Measurements from ENCODE around the gene LONP2. TPM values are rescaled to one million over a fixed set of nuclear protein-coding genes. Genes with fewer than 3 reads are reported as not detected.
A peak's percentile ranks its signal among the peaks of the same experiment; 100 is the strongest.
"Not testable (repeated sequence)": the region's sequence is repeated elsewhere in the genome, so short reads cannot be mapped to it uniquely, and the experiment has no call there.

LONP2 gene
- total RNA-seq, 1 donor from 2014 or later = 50.7 TPM

DNA sequence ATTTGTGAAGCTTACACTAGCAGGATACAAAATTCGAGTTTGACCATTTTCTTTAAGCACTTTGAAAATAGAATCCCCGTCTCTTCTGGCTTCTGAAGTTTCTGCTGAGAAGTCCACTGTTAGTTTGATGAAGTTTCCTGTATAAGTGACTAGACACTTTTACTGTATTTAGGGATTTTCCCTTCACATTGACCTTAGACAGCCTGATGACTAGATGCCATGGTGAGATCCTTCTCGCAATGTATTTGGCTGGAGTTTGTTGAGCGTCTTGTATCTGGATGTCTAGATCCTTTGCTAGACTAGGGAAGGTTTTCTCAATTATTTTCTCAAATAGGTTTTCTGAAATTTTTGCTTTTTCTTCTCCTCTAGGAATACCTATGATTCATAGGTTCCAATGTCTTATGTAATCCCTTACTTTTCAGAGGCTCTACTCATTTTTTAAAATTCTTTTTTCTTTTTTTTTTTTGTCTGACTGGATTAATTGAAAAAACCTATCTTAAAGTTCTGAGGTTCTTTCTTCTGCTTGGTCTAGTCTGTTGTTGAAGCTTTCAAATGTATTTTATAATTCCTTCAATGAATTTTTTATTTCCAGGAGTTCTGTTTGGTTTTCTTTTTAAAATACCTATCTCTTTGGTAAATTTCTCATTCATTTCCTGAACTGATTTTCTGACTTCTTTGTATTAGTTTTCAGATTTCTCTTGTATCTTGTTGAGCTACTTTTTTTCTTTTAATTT is 67.0 kb downstream of the LONP2 start:
- TF ChIP-seq EZH2 (IDR thresholded peaks at IDR 0.05; ENCODE audit: insufficient read depth, low read length) = no peak
- TF ChIP-seq CTCF (IDR thresholded peaks at IDR 0.05; ENCODE audit: insufficient read depth, low read depth, low read length) = no peak
- H3K79me2 ChIP-seq (ENCODE audit: insufficient read depth, low read length) = peaks cover 9% of the 10 kb centered on the region
- Mint-ChIP-seq H3K9me3 (ENCODE audit: unreplicated experiment) (peaks cover 35% of the 10 kb centered on the region), H3K4me1 (ENCODE audit: low read depth, unreplicated experiment) (peaks cover 5% of the 10 kb centered on the region), H3K4me3 (ENCODE audit: unreplicated experiment) (no peak overlapping the region), H3K27me3 (ENCODE audit: low read depth, unreplicated experiment) (no peaks in the 10 kb centered on the region), H3K27ac (ENCODE audit: unreplicated experiment) (no peak overlapping the region), H3K36me3 (ENCODE audit: low read depth, unreplicated experiment) (peaks cover 52% of the 10 kb centered on the region)
- H2AFZ ChIP-seq (ENCODE audit: low read depth, low read length) = no peak overlapping the region
- H3K4me2 ChIP-seq (ENCODE audit: low read length) = no peak overlapping the region
- H4K20me1 ChIP-seq (ENCODE audit: insufficient read depth, low read length) = peaks cover 18% of the 10 kb centered on the region
- H3K9ac ChIP-seq (ENCODE audit: low read length) = no peak overlapping the region
- H3K36me3 ChIP-seq (ENCODE audit: insufficient read depth, low read length) = no peaks in the 10 kb centered on the region
- FAIRE-seq (no peak), DNase-seq (ENCODE audit: low read depth) (no peak)
- no peaks in the 10 kb centered on the region for H3K27me3 ChIP-seq (ENCODE audit: insufficient read depth, low read length)
- H3K4me1 ChIP-seq (ENCODE audit: insufficient read depth, low read length) = no peaks in the 10 kb centered on the region
- H3K27ac ChIP-seq (ENCODE audit: low read depth, low read length) = no peak overlapping the region
- H3K4me3 ChIP-seq (ENCODE audit: insufficient read depth, low read depth, low read length) = no peak overlapping the region
- H3K9me3 ChIP-seq (ENCODE audit: insufficient read depth, low read depth, low read length) = no peaks in the 10 kb centered on the region

DNA sequence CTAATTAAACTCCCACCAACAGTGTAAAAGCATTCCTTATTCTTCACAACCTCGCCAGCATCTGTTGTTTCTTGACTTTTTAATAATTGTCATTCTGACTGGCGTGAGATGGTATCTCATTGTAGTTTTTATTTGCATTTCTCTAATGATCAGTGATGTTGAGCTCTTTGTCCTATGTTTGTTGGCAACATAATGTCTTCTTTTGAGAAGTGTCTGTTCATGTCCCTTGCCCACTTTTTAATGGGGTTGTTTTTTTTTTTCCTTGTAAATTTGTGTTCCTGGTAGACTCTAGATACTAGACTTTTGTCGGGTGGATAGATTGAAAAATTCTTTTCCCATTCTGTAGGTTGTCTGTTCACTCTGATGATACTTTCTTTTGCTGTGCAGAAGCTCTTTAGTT is 69.8 kb downstream of the LONP2 start:
- not testable (repeated sequence) for H3K9ac ChIP-seq (ENCODE audit: low read length); H2AFZ ChIP-seq (ENCODE audit: low read depth, low read length); H3K36me3 ChIP-seq (ENCODE audit: insufficient read depth, low read length); H3K4me3 ChIP-seq (ENCODE audit: insufficient read depth, low read depth, low read length); H3K27ac ChIP-seq (ENCODE audit: low read depth, low read length); H3K27me3 Mint-ChIP-seq (ENCODE audit: low read depth, unreplicated experiment); H3K4me2 ChIP-seq (ENCODE audit: low read length); H3K27me3 ChIP-seq (ENCODE audit: insufficient read depth, low read length); FAIRE-seq; DNase-seq (ENCODE audit: low read depth); H3K27ac Mint-ChIP-seq (ENCODE audit: unreplicated experiment); H3K9me3 ChIP-seq (ENCODE audit: insufficient read depth, low read depth, low read length); H3K4me3 Mint-ChIP-seq (ENCODE audit: unreplicated experiment); H3K79me2 ChIP-seq (ENCODE audit: insufficient read depth, low read length)
- H3K4me1 Mint-ChIP-seq (ENCODE audit: low read depth, unreplicated experiment) = peaks cover 23% of the 10 kb centered on the region
- Histone ChIP-seq H4K20me1 (ENCODE audit: insufficient read depth, low read length) (peaks cover 40% of the 10 kb centered on the region), H3K4me1 (ENCODE audit: insufficient read depth, low read length) (peaks cover 13% of the 10 kb centered on the region)
- H3K36me3 Mint-ChIP-seq (ENCODE audit: low read depth, unreplicated experiment) = peaks cover 39% of the 10 kb centered on the region
- peaks cover 30% of the 10 kb centered on the region for H3K9me3 Mint-ChIP-seq (ENCODE audit: unreplicated experiment)

GRCh38 chr16:48317026-48317425 is 72.9 kb downstream of the LONP2 start:
- peaks cover 12% of the 10 kb centered on the region for H3K36me3 Mint-ChIP-seq (ENCODE audit: low read depth, unreplicated experiment)
- H3K4me3 Mint-ChIP-seq (ENCODE audit: unreplicated experiment) = no peak overlapping the region

More at GRCh38 chr16:48317026-48317425, 72.9 kb downstream of the LONP2 start:
- peaks cover 29% of the 10 kb centered on the region for H3K4me1 Mint-ChIP-seq (ENCODE audit: low read depth, unreplicated experiment)
- Histone ChIP-seq H3K4me2 (ENCODE audit: low read length) (peak overlapping the region; percentile 40), H3K4me1 (ENCODE audit: insufficient read depth, low read length) (peaks cover 19% of the 10 kb centered on the region), H3K4me3 (ENCODE audit: insufficient read depth, low read depth, low read length) (no peak overlapping the region), H2AFZ (ENCODE audit: low read depth, low read length) (no peak overlapping the region), H3K9ac (ENCODE audit: low read length) (no peak overlapping the region), H3K79me2 (ENCODE audit: insufficient read depth, low read length) (peaks cover 3% of the 10 kb centered on the region), H3K27me3 (ENCODE audit: insufficient read depth, low read length) (no peaks in the 10 kb centered on the region), H3K36me3 (ENCODE audit: insufficient read depth, low read length) (no peaks in the 10 kb centered on the region), H4K20me1 (ENCODE audit: insufficient read depth, low read length) (peaks cover 53% of the 10 kb centered on the region), H3K27ac (ENCODE audit: low read depth, low read length) (no peak overlapping the region), H3K9me3 (ENCODE audit: insufficient read depth, low read depth, low read length) (no peaks in the 10 kb centered on the region)
- DNase-seq (ENCODE audit: low read depth) (no peak), FAIRE-seq (no peak)
- peaks cover 14% of the 10 kb centered on the region for H3K9me3 Mint-ChIP-seq (ENCODE audit: unreplicated experiment)
- no peaks in the 10 kb centered on the region for H3K27me3 Mint-ChIP-seq (ENCODE audit: low read depth, unreplicated experiment)
- no peak for TF ChIP-seq EZH2 (IDR thresholded peaks at IDR 0.05; ENCODE audit: insufficient read depth, low read length)
- TF ChIP-seq CTCF (IDR thresholded peaks at IDR 0.05; ENCODE audit: insufficient read depth, low read depth, low read length) = no peak
- H3K27ac Mint-ChIP-seq (ENCODE audit: unreplicated experiment) = peak overlapping the region; percentile 85

All from astrocyte (in vitro differentiated cells and primary cell).